Stimulated activated CD4-positive, alpha-beta T cell treated with anti-CD3 and anti-CD28 coated beads, Interleukin-4, amount 100 ng/mL, for 4 hours (primary cell): ENCODE measurements around the gene KAZALD1.

ENCODE experiments used
- DNase-seq, 2 experiments: peaks; one replicate each; pipeline ENCODE4 v3.0.0-alpha.2; 2020

KAZALD1 gene, protein sequence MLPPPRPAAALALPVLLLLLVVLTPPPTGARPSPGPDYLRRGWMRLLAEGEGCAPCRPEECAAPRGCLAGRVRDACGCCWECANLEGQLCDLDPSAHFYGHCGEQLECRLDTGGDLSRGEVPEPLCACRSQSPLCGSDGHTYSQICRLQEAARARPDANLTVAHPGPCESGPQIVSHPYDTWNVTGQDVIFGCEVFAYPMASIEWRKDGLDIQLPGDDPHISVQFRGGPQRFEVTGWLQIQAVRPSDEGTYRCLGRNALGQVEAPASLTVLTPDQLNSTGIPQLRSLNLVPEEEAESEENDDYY

DNA sequence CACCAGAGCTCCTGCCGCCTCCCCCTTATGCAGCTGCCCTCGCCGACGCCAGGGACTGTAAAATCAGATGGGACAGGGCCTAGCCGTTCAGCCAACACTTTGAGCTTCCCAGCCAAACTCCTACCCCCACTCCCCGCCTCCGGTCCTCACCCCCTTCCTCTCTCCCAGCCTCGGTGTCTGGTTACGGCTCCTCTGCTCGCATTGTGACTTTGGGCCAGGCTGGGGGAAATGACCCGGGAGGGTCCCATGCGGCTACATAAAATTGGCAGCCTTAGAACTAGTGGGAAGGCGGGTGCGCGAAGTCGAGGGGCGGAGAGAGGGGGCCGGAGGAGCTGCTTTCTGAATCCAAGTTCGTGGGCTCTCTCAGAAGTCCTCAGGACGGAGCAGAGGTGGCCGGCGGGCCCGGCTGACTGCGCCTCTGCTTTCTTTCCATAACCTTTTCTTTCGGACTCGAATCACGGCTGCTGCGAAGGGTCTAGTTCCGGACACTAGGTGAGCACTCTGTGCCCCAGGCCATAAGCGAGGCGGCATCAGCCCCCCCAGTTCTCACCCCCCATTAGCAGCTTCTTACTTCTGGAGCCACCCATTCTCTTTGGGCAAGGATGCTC, at the start of gene KAZALD1:
Gene KAZALD1, plus strand, starts transcription at position 366 of the 608 bp plus-strand sequence. CDS start 604 bp downstream, outside the sequence.
- no peak for DNase-seq

DNA sequence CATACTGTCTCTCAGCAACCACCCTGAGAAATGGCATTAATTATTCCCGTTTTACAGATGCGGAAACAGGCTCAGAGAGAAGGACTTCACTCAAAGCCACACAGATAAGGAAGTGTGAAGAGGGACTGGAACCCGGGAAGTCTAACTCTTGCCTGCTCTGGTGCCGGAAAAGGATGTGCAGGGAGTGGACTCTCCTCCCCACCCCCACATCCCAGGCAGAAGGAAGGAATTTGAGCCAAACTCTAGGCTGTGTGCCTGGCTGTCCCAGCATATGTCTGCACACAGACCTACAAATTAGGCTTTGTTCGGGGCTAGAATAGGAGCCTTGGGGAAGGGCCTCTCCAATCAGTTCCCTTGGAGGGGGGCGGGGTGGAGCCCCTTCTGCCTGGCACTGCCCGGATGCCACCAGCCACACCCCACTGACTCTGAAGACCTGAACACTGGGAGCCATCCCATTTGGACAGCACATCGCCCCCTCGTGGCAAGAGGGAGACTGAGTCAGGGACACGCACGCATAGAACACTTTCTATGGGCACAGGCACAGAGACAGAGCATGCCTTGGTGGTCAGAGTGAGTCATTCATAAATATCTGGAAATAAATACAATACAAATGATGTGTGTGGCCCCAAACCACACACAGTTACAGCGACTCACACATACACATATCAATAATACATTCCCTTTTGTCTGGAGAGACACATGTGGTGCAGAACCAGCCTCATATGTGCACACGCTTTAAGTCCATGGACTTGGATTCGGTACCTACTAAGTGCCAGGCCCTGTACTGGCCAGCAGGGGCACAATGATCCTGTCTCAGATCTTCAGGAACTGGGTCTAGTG, 49.0 kb upstream of the KAZALD1 start:
- DNase-seq: peak; percentile 70 to 71

DNA sequence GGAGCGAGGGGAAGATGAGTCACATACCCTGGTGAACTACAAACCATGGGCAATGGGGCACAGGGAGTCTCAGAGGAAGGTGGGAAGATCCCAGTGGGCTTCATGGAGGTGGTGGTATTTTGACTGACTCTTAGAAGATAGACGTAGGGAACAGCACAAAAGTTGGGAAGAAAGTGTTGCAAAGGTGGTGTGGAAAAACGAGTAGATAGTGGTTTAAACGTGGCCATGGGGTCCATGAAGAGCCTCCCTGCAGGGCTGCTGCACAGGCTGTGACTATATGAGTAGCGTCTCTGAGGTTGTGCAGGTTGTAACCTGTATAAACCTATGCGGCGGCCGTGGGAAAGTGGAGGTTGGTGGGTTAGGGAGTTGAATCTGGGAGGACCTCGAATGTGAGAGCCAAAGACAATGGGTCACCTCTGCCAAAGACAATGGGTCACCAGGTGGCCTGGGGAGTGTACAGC, 48.4 kb upstream of the KAZALD1 start:
- no peak for DNase-seq

DNA sequence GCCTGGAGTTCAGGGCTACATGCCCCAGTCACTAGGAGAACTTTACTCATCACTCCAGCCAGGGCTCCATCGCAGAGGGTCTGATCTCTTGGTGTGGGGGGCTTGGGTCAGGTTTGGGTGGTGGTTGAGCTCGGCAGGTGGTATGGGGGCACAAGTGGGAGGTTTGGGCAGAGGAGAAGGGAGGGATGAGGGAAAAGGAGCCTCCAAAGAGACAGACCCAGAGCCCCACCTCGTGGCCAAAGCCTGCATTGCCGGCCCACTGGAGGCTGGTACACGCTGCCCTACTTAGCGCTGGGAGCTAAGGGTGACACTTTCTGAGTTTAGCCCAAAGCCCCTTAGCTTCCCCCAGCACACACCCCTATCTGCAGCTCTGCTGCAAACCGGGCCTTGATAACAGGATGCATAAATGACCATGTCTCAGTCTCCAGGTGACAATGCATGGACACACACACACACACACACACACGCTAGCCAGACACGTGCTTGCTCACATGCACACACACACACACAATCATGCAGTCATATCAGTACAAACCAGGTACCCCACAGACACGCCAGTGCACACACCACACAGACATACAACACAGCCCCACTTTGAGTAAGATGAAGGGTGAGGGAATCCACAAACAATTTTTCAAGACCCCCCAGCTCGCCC, 47.4 kb upstream of the KAZALD1 start:
- DNase-seq: peak; percentile 62 to 74

DNA sequence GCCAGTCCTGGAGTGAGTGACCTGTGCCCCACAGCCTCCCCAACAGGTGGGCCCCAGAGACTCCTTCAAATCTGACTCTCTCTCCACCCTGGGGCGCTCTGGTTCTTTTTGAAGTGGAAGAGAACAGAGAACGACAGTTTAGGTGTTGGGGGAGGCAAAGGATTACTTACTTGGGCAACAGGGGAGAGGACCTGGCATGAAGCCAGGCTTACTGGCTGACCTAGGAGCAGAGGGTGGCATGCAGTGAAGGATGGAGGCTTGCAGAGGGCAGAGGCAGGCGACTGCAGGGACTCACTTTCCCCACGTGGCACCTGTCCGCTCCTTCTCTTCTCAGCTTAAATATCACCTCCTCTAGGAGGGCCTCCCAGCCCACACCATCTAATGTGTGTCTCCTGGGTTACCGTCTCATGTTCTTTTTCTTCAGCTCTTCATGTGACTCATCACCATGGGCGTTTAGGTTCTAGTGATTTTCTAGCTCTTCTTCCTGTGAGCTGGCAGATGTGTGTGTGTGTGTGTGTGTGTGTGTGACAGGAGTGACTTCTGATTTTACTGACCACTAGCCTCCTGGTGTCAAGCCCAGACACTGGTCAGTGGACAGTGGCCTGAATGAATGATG, 46.7 kb upstream of the KAZALD1 start:
- peak in 1 of 2 experiments; percentile 7 for DNase-seq

DNA sequence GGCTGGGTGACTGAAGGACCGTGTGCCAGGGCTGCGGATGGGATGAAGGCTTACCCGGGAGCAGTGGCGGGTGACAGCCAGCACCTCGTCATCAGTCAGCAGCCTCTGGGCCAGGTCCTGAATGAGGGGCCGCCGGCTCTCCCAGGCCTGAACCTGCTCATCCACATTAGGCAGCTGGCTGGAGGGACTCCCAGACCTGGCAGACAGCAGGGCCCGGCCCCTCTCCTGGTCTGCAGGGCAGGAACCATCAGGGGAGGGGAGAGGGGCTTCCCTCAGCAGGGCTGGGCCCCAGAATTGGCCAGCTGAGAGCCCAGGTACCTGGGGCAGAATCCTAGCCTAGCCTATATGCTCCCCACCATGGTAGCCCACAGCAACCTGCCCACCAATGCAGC, 46.2 kb upstream of the KAZALD1 start:
- DNase-seq: no peak

DNA sequence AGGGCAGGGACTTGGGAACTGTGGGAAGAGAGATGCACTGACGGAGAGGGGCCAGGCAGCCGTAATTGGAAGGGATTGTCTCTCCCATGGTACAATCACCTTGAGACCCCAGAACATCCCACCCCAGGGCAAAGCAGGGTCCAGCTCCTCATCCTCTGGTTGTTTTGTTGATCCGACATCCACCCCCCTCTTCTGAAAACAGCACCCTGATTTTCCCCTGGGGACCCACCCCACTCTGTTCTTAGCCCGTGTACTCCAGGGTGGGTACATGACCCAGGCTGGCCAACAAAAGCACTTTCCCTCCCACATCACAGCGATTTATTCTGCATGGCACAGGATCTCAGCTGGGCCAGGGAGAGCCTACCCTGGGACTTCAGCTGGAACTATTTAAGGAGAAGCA, 45.0 kb upstream of the KAZALD1 start:
- DNase-seq: no peak

DNA sequence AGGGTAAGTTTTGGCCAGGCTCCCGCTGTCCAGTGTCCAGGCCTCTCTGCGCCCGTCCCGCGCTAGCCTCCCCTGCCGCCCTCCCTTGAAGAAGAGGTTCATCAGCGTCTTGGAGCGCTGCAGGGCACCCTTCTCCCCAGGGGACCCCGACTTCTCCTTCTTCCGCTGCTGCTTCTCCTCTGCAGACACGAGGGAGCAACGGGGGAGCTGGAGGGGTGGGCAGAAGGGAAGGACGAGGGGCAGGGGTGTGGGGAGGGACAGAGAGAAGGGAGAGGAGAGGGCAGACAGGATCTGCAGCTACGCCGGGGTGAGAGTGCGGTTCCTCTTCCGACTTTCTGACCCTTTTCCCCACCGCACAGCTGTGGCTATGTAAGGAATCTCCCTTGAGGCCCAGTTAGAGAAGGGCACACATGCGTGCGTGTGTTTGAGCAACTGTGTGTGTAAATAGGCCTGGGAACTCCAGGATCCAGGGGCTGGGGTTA, 43.6 kb upstream of the KAZALD1 start:
- no peak for DNase-seq

DNA sequence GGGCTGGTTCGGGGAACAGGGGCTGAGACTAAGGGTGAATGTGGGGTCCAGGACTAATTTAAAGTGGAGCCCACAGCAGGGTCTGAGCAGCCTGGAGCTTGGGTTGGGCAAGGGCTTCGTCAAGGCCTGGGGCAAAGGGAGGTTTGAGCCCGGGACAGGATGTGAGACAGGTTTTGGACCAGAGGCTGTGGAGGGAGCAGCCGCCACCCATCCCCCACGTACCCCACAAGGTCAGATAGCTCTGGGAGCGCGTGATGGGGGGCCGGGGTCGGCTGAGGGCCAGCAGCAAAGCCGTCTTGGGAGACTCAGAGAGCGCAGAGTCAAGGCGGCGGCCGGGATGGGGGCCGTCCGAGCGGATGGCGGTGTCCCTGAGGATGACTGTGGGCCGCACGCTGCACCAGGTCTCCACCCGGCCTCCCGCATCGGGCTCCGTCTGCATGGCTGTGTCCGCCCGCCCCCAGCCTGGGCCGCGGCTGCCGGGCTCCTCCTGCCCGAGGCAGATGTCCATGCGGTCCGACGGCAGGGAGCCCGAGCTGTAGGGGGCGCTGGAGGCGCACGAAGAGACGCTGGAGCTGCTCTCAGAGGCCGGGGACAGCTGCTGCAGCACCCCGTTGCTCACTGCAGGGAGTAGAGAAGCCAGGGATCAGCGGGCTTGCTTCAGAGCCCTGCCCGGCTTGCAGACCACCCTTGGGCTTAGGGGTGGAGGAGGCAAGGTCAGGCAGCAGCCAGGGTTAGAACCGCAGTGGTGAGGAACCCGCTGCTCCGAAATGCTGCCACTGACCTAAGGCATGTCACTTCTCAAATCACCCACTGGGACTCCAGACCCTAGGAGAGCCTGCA, 43.0 kb upstream of the KAZALD1 start:
- DNase-seq: peak; percentile 63 to 70

DNA sequence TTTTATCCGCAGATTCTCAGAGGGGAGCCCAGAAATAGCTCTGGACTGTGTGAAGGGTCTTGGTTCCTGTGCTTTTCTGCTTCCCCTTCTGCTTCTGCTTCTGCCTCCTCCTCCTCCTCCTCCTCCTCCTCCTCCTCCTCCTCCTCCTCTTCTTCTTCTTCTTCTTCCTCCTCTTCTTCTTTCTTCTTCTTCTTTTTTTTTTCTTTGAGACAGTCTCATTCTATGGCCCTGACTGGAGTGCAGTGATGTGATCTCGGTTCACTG, 42.4 kb upstream of the KAZALD1 start:
- DNase-seq: no peak

DNA sequence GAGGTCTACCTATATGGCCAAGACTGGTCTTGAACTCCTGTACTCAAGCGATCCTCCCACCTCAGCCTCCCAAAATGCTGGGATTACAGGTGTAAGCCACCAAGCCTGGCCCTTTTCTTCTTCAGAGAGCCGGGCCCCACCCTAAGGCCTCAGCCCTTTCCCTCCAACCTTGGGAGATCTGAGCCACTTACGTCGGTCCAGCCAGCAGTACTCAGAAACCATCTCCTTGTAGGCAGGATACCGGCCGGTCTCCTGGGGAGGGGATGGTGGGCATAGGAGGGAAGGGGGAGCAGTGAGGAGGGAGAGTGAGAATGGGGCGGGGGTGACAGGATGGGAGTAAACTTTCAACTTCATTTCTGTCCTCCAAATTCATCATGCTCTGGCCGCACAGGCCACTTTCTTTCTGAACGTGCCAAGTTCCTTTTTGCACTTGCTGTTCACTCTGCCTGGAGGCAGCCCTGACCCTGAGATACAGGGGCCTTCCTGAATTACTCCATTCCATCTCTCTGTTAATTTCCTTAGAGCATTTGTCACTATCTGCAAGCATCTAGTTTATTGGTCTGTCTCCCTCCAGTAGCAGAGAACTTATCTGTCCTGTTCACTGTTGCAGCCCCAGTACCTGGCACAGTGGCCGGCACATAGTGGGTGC, 41.2 kb upstream of the KAZALD1 start:
- DNase-seq: no peak

DNA sequence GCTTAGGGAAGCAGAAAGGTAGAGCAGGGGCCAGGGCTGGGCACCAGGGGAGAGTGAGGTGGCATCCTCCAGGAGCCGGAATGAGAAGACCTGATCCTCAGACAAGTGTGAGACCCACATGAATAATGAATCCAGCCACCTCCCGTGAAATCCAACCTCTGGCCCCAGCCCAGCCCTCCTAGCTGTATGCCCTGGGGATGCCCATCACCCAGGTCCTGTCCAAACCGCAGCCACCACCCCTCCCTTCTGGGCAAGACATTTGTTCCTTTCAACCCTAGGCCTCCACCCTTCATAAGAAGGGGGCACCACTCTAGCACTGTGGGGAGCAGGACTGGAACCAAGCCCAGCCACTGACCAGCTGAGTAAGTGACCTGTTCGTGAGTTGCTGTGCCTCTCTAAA, 40.5 kb upstream of the KAZALD1 start:
- no peak for DNase-seq

DNA sequence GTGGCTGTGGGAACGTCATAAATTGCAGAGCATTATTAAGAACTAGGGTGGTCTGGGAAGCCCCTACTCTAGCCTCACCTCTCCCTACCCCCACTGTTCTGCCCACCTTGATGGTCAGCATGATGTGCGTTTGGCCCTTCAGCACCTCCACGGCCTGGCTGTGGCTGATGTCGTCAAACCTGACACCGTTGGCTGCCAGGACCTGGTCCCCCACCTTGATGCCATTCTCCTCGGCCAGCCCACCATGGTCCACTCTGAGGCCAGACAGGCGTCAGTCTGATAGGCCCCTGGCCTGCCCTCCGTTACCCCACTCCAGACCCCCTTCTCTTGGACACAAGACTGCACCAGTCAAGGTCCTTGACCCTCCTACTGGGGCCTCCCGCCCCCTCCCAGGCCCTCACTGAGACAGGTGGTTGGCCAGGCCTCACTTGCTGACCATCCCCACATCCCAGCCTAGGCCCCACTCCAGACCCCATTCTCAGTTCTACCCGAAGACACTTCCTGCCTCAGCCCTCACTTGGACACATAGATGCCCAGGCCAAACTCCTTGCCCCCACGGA, 40.0 kb upstream of the KAZALD1 start:
- DNase-seq: no peak

DNA sequence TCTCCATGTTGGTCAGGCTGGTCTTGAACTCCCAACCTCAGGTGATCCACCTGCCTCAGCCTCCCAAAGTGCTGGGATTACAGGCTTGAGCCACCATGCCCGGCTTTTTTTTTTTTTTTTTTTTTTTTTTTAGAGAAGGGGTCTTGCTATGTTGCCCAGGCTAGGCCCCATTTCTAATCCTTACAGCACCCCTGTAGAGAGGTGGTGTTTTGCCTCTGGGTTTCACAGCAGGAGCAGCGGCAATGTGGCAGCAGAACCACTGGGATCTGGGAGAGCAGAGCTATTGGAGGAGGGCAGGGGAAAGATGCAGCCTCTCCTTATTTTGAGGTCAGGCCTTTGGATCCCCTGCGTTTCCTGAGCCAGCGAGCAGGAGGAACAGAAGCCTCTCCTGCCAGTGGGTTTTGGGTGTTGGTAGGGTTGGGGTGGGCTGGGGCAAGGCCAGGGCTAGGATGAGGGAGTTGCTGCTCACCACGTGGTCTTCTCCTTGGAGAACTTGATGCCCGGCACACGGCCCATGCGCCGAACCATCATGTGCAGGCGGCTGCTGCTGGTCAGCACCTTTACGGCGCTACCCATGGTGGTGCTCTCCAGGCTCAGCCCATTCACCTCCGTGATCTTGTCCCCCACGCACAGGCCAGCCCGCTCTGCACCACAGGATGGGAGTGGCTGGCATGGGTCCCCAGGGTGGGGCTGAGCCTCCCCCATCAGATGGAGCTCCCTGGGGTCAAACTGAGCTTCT, 38.7 kb upstream of the KAZALD1 start:
- no peak for DNase-seq

DNA sequence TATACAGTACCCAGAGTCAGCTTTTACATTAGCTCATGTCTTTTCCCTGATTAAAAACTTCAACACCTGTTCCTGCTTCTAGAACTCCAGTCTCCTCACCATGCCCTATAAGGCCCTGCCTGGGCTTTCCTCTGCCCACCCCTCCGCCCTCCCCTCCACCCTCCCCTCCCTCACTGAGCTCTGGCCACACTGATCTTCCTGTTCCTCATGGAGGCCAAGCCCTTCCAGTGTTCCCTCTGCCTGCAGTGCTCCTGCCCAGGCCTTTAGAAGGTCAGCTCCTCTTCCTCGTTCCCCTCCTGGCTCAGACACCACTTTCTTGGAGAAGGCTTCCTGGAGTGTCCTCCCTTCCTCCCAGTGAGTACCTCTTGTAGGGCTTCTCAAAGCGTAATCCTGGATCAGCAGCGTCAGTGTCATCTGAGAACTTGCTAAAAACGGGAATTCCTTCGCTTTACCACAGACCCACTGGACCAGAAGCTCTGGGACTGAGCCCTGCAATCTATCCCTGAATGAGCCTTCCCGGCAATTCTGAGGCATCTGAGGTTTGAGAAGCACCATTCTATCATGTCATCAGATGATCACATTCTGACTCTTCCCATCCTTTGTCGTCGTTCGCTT, 34.6 kb upstream of the KAZALD1 start:
- DNase-seq: no peak

DNA sequence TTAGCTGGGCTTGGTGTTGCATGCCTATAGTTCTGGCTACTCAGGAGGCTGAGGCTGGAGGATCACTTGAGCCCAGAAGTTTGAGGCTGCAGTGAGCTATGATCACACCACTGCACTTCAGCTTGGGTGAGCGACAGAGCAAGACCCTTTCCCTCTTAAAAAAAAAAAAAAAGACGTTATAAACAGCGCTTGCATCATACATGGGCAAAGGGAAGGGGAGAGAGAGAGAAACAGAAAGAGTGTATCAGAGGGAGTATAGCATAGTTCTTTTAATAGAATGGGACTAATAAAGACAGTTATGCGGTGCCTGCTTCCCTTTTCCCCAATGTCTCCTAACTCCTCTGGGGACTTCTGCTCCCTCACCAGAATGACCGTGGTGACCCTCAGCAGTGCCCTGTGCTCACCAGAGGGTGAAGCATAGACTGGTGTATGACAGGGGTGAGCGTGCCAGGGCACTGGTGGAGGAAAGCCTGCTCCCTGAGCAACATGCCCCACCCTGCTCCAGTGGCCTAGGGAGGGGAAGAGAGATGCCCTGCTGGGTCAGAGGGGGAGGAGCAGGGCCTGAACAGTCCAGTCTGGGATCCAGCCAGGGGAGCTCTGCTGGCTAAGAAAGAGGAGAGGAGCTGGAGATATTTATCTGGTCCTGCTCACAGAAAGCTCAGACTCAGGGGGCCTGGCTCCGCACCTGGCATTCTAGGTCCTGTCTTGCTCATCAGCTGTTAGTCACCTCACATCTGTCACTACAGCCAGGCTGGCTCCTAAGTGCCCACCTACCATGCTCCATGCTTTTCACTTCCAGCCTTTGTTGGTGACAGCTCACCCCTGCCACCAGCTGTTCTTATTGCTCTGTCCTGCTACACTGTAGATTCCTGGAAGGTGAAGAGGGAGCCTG, 33.1 kb upstream of the KAZALD1 start:
- DNase-seq: no peak

DNA sequence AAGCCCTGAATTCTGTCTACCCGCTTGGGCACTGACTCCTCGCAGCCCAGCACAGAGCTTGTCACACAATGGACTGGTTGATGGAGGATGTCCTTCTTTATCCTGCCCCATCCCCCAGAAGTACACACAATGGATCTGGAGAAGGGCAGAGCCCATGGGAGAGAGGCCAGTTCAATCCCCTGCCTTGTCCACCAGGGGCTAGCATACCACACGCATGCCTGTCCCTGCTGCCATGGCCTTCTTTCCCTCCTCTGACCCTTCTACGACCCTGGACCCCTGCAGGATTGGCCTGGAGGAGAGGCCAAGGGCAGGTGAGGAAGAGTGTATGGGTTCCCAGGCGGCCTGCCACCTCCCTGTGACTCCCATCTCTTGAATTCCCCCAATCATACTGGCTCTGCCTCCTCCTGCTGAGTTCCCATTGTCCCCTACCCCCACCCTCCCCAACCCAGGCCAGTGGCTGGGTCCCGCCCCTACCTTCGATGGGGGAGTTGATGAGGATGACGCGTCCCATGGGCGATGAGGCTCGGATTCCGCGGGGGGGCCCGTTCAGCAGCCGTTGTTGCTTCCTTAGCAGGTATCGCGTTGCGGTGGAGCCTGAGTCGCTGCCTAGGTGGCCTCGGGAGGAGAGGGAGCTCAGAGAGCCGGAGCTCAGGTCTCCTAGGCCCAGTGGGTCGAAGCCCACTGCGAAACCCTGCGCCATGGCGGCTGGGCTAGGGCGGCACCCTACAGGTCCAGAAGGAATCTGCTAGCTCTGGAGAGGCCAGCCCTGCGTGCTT, 32.1 kb upstream of the KAZALD1 start:
- DNase-seq: no peak
